ENCODE measurements around the gene LRP5.

Gene LRP5

DNA sequence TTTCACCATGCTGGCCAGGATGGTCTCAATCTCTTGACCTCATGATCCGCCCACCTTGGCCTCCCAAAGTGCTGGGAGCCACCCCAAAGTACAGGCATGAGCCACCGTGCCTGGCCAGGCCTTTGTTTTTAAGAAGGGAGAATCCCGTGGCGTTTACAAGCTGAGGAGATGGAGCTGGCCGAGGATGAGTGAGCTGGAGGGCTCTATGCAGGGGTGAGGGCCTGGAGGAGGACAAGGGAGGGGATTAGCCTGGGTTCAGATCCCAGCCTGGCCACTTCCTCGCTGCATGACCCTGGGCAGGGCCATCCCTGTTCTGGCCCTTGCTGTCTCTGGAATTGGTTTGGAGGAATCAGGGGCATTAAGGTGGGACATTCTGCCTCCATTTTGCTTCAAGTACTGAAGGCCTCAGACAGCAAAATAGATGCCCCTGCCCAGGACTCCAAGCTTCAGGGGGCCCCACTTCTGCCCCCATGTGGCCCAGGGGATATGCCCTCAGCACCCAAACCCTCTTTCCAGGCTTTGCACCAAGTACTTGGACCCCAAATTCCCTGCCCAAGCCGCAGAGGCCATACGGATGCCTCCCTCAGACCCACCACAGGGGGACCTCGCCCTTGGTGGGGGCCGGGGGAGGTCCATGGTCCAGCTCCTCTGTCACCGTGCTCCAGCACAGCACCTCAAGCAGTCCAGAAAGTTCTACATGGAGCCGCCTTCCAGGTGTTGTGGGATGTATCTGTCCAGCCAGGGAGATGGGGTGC is 12.1 kb upstream of the LRP5 start:
- no peak overlapping the region for H3K4me3 ChIP-seq (replicated peaks; ENCODE audit: low read depth, low read length)
- DNase-seq (ENCODE audit: low read depth) = no peak
- no peak for TF ChIP-seq CTCF (IDR thresholded peaks at IDR 0.05; ENCODE audit: low read length, missing control alignments)

- TF ChIP-seq CTCF (IDR thresholded peaks at IDR 0.05; ENCODE audit: low read length, missing control alignments) = no peak
- no peak overlapping the region for H3K4me3 ChIP-seq (replicated peaks; ENCODE audit: low read depth, low read length)
- DNase-seq (ENCODE audit: low read depth) = no peak
Measured at GRCh38 chr11:68302256-68302655, 10.1 kb upstream of the LRP5 start.

DNA sequence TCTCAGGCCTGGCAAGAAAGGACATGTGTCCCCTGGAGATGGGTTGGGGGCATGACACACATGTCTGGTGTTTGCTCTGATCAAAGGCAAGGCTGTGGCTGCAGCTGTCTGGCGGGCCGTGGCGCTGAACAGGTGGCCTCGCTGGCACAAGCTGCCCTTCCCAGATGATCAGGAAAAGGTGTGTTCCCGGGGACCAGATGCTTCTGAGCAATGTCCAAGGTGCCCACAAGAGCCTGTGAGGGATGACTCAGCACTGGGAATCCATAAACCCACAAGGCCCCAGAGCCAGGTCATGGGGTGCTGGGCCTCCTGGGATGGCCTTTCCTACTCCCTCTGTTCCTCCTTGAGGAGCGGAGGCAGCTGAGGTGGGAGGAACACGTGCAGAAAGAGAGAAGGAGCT is 9.7 kb upstream of the LRP5 start:
- TF ChIP-seq CTCF (IDR thresholded peaks at IDR 0.05; ENCODE audit: low read length, missing control alignments) = no peak
- DNase-seq (ENCODE audit: low read depth) = no peak
- no peak overlapping the region for H3K4me3 ChIP-seq (replicated peaks; ENCODE audit: low read depth, low read length)

DNA sequence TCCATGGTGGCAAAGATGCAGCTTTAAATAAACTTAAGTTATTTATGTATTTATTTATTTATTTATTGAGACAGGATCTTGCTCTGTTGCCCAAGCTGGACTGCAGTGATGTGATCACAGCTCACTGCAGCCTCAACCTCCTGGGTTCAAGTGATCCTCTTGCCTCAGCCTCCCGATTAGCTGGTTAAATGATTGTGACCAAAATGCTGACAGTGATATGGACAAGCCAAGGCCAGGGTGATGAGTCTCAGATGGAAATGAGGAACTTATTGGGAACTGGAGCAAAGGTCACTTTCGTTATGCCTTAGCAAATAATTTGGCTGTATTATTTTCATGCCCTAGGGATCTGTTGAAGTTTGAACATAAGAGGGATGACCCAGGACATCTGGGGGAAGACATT is 9.3 kb upstream of the LRP5 start:
- no peak for TF ChIP-seq CTCF (IDR thresholded peaks at IDR 0.05; ENCODE audit: low read length, missing control alignments)
- DNase-seq (ENCODE audit: low read depth) = no peak
- no peak overlapping the region for H3K4me3 ChIP-seq (replicated peaks; ENCODE audit: low read depth, low read length)

DNA sequence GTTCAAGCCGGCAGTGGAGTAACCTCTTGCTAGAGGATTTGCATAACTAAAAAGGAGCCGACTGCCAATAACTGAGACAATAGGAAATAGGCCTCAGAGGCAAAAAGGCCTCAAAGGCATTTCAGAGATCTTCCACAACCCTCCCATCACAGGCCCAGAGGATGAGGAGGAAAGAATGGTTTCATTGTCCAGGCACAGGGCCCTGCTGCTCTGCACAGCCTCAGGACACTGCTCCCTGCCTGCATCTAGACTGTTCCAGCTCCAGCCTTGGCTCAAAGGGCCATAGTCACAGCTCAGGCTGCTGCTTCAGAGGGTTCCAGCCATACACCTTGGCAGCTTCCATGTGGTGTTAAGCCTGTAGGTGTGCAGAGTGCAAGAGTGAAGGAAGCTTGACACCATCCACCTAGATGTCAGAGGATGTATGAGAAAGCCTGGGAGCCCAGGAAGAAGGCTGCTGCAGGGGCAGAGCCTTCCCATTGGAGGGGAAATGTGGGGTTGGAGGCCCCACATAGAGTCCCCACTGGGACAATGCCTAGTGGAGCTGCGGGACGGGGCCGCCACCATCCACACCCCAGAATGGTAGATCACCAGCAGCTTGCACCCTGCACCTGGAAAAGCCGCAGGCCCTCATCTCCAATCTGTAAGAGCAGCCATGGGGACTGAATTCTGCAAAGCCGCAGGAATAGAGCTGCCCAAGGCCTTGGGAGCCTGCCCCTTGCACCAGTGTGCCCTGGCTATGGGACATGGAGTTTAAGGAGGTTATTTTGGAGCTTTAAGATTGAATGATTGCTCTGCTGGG is 8.2 kb upstream of the LRP5 start:
- H3K4me3 ChIP-seq (replicated peaks; ENCODE audit: low read depth, low read length) = no peak overlapping the region
- DNase-seq (ENCODE audit: low read depth) = no peak
- TF ChIP-seq CTCF (IDR thresholded peaks at IDR 0.05; ENCODE audit: low read length, missing control alignments) = no peak

DNA sequence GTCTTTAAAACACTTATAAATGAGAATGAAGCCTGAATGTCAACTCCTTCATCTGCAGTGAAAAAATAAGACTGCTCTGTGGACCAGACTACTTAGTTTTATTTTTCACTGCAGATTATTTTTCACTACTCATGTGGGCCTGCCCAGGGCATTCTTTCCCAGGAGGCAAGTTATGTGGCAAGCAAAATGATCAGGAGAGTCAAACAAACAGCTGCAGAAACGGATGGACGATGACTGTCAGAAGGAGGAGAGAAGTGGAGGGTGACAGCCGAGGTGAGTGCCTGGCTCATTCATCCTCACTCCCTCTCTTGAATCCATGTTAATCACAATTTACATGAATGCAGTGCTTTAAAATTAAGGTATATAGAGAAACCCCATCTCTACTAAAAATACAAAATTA is 5.8 kb upstream of the LRP5 start:
- DNase-seq (ENCODE audit: low read depth) = no peak
- no peak for TF ChIP-seq CTCF (IDR thresholded peaks at IDR 0.05; ENCODE audit: low read length, missing control alignments)
- H3K4me3 ChIP-seq (replicated peaks; ENCODE audit: low read depth, low read length) = no peak overlapping the region

Measured in fibroblast of pulmonary artery (primary cell).